NOMO-1 treated with dmso at 0.1 percent for 144 hours (cell line): ENCODE data around the gene DGKH.

ENCODE experiments used
- DNase-seq: peaks from one replicate; lab custom pipeline; 2025; ENCODE audit not compliant: unreplicated experiment; lab: John Stamatoyannopoulos, UW

The DGKH gene

GRCh38 chr13:42048342-42048683 is at the start of gene DGKH:
DGKH (plus strand) TSS chr13:42048648; CDS start chr13:42048774, 126 bp downstream.
- no peak for DNase-seq

- no peak for DNase-seq
These were observed 47.6 kb upstream of the DGKH start for GRCh38 chr13:42000846-42001245.

GRCh38 chr13:42001580-42001979 is 46.9 kb upstream of the DGKH start:
- DNase-seq = no peak

- DNase-seq = no peak
These were observed 46.4 kb upstream of the DGKH start for GRCh38 chr13:42002066-42002465.

GRCh38 chr13:42007844-42008243 is 40.6 kb upstream of the DGKH start:
- no peak for DNase-seq

- DNase-seq = no peak
These were observed 39.4 kb upstream of the DGKH start for GRCh38 chr13:42009057-42009456.

- DNase-seq = no peak
These were observed 36.7 kb upstream of the DGKH start for GRCh38 chr13:42011601-42012350.

GRCh38 chr13:42014119-42014518 is 34.3 kb upstream of the DGKH start:
- no peak for DNase-seq

GRCh38 chr13:42017264-42017663 is 31.2 kb upstream of the DGKH start:
- DNase-seq = no peak

GRCh38 chr13:42021851-42022250 is 26.6 kb upstream of the DGKH start:
- no peak for DNase-seq

GRCh38 chr13:42022336-42022735 is 26.1 kb upstream of the DGKH start:
- no peak for DNase-seq

- no peak for DNase-seq
These were observed 25.5 kb upstream of the DGKH start for GRCh38 chr13:42022796-42023493.

- DNase-seq = no peak
These were observed 21.2 kb upstream of the DGKH start for GRCh38 chr13:42027286-42027685.

- DNase-seq = no peak
These were observed 20.2 kb upstream of the DGKH start for GRCh38 chr13:42028113-42028799.

GRCh38 chr13:42035905-42036521 is 12.4 kb upstream of the DGKH start:
- no peak for DNase-seq

GRCh38 chr13:42036711-42037110 is 11.7 kb upstream of the DGKH start:
- no peak for DNase-seq

- DNase-seq = no peak
These were observed 9.6 kb upstream of the DGKH start for GRCh38 chr13:42038661-42039456.

GRCh38 chr13:42039457-42039945 is 8.9 kb upstream of the DGKH start:
- DNase-seq = no peak

- DNase-seq = peak; percentile 35
These were observed 8.3 kb upstream of the DGKH start for GRCh38 chr13:42039946-42040729.

- DNase-seq = no peak
These were observed 7.8 kb upstream of the DGKH start for GRCh38 chr13:42040730-42041010.
